GM12875 (cell line): ENCODE results near the gene FLNC.

Experiments
- H3K4me3 ChIP-seq: one replicate; pipeline ENCODE4 v1.5.1; 2011; ENCODE audit warnings: low read depth, low read length, control low read depth
- CTCF ChIP-seq: IDR thresholded peaks from 2 replicates; pipeline ENCODE4 v1.5.1; 2011; ENCODE audit warnings: low read depth, mild to moderate bottlenecking, control low read depth, inconsistent platforms, low read length, moderate library complexity, borderline replicate concordance; ENCODE audit not compliant: insufficient read depth

FLNC gene

GRCh38 chr7:128865996-128866877 lies 36.0 kb downstream of the FLNC start:
- no peak for TF ChIP-seq CTCF

GRCh38 chr7:128867241-128867640 lies 37.0 kb downstream of the FLNC start:
- TF ChIP-seq CTCF: no peak
- no peak overlapping the region for H3K4me3 ChIP-seq

More at GRCh38 chr7:128865996-128866877, 36.0 kb downstream of the FLNC start:
- H3K4me3 ChIP-seq: no peak overlapping the region

GRCh38 chr7:128867842-128868623 lies 37.8 kb downstream of the FLNC start:
- no peak overlapping the region for H3K4me3 ChIP-seq

GRCh38 chr7:128868624-128869137 lies 38.5 kb downstream of the FLNC start:
- no peak for TF ChIP-seq CTCF
- H3K4me3 ChIP-seq: no peak overlapping the region

More at GRCh38 chr7:128867842-128868623, 37.8 kb downstream of the FLNC start:
- no peak for TF ChIP-seq CTCF

- TF ChIP-seq CTCF: peak; percentile 27; the same call in 1 of the 2 replicates
- H3K4me3 ChIP-seq: peak overlapping the region; percentile 46
These were observed 39.1 kb downstream of the FLNC start for GRCh38 chr7:128869138-128869943.

GRCh38 chr7:128869944-128870285 lies 39.7 kb downstream of the FLNC start:
- no peak for TF ChIP-seq CTCF
- H3K4me3 ChIP-seq: peak overlapping the region; percentile 46
